Activated T-cell treated with anti-CD3 and anti-CD28 coated beads for 24 hours (primary cell): ENCODE measurements around the gene FRMPD4.

Experiments used
- DNase-seq: peaks from one replicate; pipeline ENCODE4 v3.0.0-alpha.2; 2020; ENCODE audit warnings: low read depth

Gene FRMPD4

DNA sequence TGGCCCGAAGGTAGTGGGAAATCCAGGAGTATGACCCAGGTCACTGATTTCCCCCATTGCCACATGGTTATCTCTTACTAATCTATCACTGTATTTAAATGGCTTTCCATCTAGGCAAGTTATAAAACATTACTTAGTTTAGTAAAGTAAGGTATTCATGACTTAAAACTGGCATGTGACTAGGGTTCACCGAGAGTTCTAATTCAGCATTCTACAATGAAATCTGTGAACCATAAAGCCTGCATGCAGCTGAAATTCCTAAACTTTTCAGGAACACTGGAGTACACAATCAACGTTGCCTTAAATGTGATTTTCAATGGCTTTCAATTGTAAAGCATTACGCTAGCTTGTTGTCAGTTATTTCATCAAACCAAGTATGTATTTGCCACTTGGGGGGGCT is 630.2 kb downstream of the FRMPD4 start:
- DNase-seq, result no peak

DNA sequence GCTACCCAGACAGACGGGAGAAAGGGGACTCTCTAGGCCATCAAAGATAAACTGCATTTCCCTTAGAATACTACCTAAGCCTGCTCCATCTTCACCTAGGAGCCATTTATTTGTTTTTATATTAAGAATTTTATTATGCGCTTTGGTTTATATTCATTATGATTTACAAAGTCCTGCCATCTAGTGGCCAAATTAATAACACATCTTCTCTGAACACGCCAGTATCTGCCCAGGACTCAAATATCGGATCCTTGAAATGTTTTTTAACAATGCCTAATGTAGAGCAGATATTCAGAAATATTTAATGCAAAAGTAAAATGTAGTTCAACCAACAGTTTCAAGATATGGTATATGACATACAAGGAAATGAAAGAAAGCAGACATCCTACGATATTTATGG is 632.2 kb downstream of the FRMPD4 start:
- DNase-seq, result no peak

DNA sequence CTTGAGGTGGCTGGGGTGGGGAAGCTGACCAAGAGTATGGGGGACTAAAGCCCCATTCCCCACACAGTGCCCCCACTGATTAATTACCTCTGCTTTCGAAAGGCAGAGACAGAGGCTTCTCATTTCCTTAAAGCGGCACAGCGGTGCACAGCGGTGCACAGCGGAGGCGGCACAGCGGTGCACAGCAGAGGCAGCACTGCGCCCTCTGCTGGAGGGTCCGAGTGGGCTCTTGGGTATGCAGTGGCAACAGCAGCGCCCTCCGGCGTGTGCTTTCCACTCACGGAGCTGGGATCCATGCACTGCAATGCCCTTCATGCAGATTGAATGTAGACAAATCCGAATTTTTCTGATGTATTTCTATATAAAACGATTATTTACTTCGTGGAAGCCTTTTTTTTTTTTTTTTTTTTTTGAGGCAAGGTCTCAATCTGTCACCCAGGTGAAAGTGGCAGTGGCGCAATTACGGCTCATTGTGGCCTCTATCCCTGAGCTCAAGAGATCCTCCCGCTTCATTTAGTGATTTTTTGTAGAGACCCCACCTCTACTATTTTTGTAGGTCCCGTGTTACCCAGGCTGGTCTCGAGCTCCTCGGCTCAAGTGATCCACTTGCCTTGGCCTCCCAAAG is 633.3 kb downstream of the FRMPD4 start:
- DNase-seq, result peak; percentile 44
